Measurements from ENCODE around the gene NOP9.

GRCh38 chr14:24323341-24323740 is 23.7 kb downstream of the NOP9 start:
- TF ChIP-seq CTCF (IDR thresholded peaks at IDR 0.05; ENCODE audit: low read length) (no peak), EZH2 (IDR thresholded peaks at IDR 0.05; ENCODE audit: borderline replicate concordance, low read length) (no peak)
